ENCODE results near the gene STPG2.
"Not testable (repeated sequence)": the region's sequence is repeated elsewhere in the genome, so short reads cannot be mapped to it uniquely, and the experiment has no call there.

Gene STPG2

DNA sequence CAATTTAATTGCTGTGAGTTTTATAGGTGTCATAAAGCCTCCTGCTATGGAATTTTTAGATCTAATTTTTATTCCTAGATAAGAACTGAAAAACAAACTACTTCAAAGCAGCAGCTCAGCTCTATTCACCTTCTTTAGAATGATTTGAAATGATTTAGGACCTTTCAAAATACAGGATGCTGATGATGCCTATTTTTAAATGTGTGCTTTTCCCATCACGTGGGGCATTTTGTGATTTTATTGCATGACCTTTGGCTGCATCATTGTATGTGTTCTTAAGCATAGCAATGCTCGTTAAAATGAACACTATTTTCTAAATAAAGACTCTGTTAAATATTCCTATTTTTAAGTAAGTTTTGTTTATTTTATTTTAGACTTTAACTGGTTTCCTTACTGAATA is 537.3 kb downstream of the STPG2 start:
- DNase-seq, result no peak

DNA sequence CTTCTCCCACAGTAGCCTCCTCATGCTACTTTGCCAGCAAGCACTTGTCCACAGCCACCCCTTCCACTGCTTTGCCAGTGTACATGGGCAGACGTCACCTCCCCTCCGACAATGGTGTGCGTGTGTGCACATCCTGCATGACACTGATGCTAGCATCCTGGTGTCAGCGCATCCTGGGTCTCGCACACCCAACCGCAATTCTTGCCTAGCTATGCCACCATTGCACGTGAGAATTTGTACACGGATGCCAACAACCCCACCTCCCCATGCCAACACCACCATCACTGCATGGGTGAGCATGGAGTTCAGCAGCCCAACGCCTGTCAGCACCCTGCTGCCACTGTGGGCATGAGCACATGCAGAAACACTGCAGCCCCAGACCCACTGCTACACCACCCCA is 550.0 kb downstream of the STPG2 start:
- DNase-seq, result no peak

DNA sequence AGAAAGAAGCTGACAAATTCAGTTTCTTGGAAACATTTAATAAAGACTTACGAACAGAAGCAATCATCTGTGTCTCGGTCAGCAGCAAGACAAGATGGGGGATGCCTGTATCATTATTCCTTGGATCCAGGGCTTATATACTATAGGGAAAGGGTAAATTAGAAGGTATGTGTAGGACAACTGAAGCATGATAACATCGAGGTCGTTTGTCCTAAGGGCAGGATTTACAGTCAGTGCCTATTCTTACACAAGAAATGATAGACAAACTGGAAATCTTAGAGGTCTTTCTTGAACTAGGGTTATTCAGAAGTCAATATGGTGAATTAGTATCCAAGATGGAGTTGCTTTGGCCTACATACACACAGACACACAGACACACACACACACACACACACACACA is 553.0 kb downstream of the STPG2 start:
- DNase-seq, result no peak

DNA sequence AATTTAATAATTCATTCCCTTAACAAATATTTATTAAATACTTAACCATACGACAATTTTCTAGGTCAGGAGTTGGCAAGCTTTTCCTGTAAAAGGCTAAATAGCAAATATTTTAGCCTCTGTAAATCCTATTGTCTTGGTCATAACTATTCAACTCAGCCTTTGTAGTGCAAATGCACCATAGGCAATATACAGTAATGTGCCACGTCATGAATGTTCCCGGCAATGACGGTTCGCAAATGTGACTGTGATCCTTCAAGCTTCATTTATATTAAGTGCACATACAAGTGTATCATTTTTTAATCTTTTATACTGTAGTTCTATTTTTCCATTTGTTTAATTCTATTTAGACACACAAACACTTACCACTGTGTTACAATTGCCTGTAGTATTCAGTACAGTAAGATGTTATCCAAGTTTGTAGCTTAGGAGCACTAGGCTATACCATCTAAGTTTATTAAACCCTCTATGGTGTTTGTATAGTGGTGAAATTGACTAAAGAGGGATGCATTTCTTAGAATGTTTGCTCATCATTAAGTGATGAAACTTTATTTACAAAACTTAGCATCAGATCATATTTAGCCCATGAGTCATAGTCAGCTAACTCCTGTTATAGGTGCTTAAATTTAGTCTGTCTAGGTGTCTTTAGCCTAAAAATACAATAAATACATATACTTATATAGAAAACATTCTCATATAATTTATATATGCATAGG is 553.6 kb downstream of the STPG2 start:
- DNase-seq, result no peak

DNA sequence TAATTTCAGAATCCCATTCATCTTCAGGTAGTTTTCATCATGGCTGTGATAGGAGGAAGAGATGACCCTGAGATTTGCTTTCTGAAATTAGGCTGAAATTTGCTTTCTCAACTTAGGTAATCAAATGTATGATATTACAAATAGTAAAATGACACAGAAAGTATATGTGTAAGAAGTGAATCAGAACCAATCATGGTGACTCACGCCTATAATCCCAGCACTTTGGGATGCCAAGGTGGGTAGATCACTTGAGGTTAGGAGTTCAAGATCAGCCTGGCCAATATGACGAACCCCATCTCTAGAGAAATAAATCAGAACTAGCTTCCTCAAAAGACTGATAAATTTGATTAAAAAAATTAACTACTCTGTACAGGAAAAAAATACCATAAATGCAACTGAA is 555.4 kb downstream of the STPG2 start:
- DNase-seq, result no peak

DNA sequence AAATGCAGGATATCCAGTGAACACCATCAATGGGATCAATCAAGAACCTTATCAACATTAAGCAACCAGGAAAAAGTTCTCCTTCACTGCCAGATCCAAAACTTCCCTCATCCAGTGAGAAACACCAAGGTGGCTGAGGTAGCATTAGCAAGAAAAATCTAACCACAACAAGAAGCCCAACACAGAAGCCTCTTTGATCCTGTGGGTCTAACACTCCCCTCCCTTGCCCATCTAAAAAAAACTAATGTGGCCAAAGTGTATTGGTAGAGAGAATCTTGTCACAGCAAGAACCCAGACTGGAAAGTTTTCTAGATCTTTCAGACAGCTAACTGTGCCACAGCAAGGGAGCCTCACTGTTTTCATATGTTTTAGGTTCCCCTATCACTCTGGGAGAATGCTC is 558.0 kb downstream of the STPG2 start:
- no peak for DNase-seq

DNA sequence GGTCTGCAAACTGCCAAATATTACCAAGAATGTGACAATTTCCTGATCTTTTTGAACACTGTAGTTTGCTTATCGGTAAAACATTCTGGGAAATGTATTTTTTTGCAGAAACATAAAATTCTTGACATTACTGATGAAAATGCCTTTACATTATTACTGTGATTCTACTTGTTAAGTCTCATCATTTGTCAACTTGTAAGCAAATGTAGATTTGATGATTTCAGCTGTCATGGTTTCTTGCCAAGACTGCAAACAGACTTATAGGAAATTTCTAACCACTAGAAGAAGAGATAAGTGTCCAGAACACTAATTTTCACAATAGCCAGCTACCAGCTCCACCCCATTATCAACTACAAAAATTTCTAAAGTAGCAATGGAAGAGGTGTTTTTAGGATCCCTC is 560.4 kb downstream of the STPG2 start:
- no peak for DNase-seq

DNA sequence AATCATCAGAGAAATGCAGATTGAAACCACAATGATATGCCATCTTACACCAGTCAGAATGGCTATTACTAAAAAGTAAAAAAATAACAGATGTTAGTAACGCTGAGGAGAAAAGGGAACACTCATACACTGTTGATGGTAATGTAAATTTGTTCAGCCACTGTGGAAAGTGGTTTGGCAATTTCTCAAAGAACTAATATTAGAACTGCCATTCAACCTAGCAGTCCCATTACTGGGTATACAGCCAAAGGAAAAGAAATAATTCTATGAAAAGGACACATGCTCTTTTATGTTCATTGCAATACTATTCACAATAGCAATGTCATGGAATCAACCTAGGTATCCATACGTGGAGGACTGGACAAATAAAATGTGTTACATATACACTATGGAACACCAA is 566.3 kb downstream of the STPG2 start:
- no peak for DNase-seq

DNA sequence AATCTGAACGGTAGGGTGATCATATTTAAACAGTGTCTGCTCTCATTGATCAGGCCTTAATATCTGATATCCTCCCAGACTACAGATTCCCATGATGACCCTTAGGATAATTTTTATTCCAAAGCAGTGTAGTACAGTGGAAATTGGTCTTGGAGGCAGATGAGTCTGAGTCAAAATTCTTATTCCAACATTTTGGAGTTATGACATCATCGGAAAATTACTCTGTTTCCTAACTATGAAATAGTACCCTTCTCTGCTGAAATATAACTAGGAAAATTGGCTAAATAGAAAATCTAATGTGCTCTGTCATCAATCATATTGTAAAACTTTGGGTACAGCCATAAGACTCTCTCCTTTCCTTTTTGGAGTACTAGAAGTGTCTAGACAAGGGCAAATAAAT is 583.3 kb downstream of the STPG2 start:
- no peak for DNase-seq

DNA sequence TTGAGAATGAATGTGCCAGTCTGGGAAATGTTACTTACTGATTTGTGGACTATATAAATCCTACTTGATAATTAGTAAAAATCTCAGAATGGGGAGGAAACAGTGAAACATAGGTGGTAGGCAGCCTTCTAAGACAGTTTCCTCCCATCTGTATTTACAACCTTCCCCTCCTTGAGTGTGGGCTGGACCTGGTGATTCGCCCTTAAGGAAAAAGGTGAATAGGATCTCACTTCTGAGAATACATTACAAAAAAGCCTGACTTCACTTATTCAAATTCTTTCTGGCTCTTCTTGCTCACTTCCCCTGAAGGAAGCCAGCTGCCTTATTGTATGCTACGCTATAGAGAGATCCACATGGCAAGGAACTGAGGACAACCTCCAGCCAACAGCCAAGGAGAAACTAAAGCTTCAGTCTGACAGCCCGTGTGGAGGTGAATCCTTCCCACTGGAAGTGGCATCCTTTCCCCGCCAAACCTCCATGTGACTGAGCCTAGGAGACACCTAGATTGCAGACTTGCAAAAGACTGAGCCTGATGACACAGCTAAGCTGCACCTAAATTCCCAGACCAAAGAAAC is 585.0 kb downstream of the STPG2 start:
- no peak for DNase-seq

DNA sequence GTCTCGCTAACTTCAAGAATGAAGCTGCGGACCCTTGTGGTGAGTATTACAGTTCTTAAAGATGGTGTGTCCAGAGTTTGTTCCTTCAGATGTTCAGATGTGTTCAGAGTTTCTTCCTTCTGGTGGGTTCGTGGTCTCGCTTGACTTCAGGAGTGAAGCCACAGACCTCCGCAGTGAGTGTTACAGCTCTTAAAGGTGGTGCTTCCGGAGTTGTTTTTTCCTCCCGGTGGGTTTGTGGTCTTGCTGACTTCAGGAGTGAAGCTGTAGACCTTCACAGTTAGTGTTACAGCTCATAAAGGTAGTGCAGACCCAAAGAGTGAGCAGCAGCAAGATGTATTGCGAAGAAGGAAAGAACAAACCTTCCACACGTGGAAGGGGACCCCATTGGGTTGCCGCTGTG is 592.6 kb downstream of the STPG2 start:
- DNase-seq, result not testable (repeated sequence)

DNA sequence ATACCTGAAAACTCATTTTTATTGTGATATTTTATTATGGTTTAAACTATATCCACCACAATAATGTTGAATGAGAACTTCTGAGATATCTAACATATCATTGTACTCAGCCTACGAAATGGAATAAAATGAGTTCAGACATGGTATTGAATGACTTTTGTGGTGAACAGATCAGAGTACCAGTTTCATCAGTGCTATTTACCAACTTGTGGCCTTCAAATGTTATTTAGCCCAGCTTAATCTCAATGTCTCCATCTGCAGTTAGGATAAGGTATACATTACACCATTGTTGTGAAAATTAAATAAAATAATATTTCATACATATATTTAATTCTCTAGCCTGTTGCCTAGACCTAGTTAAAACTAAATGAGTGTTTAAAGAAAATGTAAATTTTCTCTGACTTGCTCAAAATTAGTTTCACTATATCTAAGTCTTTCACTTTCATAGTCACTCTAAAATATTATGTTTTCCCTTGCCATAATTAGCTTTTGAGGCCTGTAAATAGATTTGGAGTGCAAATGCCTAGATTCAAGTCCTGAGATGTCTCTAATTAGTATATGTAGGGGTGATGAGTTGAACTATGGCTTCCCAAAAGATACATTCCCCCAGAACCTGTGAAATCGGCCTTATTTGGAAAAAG is 594.2 kb downstream of the STPG2 start:
- DNase-seq, result no peak

DNA sequence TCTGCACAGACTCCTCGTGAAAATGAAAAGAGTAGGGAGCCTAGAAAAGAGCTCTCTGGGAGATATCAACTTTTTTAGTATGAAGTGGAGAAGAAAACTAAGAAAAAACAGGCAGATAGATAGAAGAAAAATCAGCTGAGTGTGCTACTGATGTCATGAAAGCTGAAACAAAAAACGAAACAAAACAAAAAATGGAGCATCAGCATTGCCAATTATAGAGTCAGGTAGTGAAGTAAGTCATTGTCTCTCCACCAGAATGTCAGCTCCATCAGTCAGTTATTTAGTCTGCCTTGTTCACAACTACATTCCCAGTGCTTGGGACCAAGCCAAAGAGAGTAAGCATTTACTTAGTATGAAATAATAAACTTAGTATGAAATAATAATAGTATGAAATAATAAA is 595.1 kb downstream of the STPG2 start:
- no peak for DNase-seq

DNA sequence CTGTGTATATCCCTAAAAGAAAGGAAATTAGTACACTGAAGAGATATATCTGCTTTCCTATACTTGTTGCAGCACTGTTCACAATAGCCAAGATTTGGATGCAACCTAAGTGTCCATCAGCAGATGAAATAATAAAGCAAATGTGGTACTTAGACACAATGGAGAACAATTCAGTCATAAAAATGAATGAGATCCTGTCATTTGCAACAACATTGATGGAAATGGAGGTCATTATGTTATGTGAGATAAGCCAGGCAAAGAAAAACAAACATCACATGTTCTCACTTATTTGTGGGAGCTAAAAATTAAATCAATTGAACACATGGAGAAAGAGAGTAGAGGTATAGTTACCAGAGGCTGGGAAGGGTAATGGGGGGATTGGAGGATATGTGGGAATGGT is 611.9 kb downstream of the STPG2 start:
- no peak for DNase-seq

DNA sequence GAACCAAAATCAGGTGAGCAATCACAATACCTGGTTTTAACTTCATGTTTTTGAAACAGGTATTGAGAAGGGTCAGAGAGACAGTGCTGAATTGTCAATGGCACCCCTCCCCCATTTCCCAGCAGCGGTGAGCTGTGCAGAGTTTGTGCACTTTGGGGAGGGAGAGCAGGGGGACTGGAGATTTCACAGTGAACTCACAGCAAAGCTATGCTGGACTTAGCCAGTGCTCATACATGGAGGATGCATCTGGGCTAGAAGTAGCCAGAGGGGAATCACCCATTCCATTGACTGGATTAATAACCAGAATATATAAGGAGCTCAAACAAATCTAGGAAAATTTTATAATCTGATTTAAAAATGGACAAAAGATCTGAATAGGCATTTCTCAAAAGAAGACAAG is 612.6 kb downstream of the STPG2 start:
- DNase-seq, result no peak

DNA sequence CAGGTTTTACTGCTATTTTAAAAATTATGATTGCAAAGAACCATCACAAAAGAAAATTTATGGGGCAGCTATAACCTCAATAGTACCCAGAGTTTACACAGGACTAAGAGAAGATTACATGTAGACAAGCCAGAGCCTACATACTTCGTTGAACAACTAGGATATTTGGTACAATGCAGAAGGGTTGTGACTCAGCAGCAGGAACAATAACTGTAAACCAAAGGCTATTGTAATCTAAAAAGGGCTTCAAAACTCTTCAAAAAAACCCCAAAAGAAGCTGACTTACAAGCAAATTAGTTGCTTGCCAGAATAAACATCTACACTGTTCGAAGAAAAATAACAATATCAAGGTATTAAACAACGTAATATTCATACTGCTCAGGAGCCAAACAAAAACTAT is 618.0 kb downstream of the STPG2 start:
- DNase-seq, result no peak

DNA sequence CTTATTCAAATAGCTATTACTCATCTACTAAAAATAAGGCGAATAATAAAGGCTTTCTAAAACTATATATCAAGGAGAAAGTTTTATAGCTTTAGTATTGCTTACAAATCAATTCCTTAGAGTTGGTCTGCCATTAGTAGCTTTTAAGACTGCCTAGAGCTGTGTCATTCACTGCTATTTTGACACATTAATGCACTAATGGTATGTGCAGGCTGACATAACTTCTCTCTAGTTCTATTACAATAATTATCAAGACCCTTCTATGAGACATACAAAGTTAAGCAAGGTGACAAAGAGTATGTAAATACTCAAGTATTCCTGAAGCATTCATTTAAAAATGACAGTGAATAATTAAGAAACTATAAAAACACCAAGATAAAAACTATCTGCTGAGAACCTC is 625.3 kb downstream of the STPG2 start:
- no peak for DNase-seq

DNA sequence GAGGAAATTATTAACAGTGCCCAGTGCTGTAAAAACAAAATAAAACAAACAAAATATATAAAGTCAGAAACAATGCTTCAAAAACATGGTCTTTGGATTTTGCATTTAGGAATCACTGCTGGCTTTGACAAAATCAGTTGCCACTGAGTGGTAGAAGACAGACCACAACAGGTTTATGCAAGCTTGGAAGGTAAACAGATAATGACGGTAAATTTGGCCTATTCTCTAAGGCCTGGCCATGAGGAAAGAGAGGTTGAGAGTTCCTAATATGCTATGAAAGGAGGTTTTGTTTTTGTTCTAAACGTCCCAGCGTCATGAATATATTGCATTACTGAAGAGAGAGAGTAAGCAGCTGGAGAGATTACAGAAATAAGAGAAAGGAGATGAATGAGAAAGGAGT is 629.4 kb downstream of the STPG2 start:
- DNase-seq, result no peak

Data from NCI-H1092 (cell line).